ENCODE results near the gene WWP2.

WWP2 gene

GRCh38 chr16:69744363-69745231, 17.5 kb upstream of the WWP2 start:
- H3K27me3 ChIP-seq (replicated peaks), result no peaks in the 10 kb centered on the region
- H3K27ac ChIP-seq, result no peak overlapping the region
- TF ChIP-seq, protein P1, sequence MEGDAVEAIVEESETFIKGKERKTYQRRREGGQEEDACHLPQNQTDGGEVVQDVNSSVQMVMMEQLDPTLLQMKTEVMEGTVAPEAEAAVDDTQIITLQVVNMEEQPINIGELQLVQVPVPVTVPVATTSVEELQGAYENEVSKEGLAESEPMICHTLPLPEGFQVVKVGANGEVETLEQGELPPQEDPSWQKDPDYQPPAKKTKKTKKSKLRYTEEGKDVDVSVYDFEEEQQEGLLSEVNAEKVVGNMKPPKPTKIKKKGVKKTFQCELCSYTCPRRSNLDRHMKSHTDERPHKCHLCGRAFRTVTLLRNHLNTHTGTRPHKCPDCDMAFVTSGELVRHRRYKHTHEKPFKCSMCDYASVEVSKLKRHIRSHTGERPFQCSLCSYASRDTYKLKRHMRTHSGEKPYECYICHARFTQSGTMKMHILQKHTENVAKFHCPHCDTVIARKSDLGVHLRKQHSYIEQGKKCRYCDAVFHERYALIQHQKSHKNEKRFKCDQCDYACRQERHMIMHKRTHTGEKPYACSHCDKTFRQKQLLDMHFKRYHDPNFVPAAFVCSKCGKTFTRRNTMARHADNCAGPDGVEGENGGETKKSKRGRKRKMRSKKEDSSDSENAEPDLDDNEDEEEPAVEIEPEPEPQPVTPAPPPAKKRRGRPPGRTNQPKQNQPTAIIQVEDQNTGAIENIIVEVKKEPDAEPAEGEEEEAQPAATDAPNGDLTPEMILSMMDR (IDR thresholded peaks at IDR 0.05; ENCODE audit: low read depth, low read length, missing control alignments), result no peak
- no peak overlapping the region for H3K4me3 ChIP-seq (ENCODE audit: low read depth, low read length)
- in situ Hi-C loops (cut with HindIII; ENCODE audit: low pct_ligation_motif_present, low sequenced_read_pairs), result no loop called here
- peaks cover 90% of the 10 kb centered on the region for H3K36me3 ChIP-seq (replicated peaks)
- DNase-seq, result no peak

DNA sequence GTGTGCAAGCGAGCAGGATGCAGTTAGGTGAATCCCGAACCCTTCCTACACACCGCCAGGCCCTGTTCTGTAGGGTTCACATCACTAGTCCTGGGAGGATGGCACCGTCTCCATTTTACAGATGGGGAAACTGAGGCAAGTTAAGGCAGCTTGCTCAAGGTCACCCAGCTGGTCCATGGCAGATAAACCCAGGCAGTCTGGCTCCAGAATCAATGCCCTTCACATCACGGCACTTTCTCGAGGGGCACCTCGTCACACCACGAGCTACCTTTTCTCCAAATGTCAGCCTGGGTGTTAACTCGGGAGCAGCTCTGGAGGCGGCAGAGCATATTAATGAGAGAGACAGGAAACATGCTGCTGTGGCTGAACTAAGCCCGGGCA, 16.9 kb upstream of the WWP2 start:
- no peaks in the 10 kb centered on the region for H3K27me3 ChIP-seq (replicated peaks)
- no peak overlapping the region for H3K4me3 ChIP-seq (ENCODE audit: low read depth, low read length)
- DNase-seq, result no peak
- TF ChIP-seq, protein P1 (IDR thresholded peaks at IDR 0.05; ENCODE audit: low read depth, low read length, missing control alignments), result no peak
- H3K36me3 ChIP-seq (replicated peaks), result peaks cover 85% of the 10 kb centered on the region
- in situ Hi-C loops (cut with HindIII; ENCODE audit: low pct_ligation_motif_present, low sequenced_read_pairs), result no loop called here
- no peak overlapping the region for H3K27ac ChIP-seq

GRCh38 chr16:69745959-69746358, 16.2 kb upstream of the WWP2 start:
- TF ChIP-seq, protein P1 (IDR thresholded peaks at IDR 0.05; ENCODE audit: low read depth, low read length, missing control alignments), result no peak
- in situ Hi-C loops (cut with HindIII; ENCODE audit: low pct_ligation_motif_present, low sequenced_read_pairs), result no loop called here
- DNase-seq, result no peak
- Histone ChIP-seq H3K36me3 (replicated peaks) (peaks cover 92% of the 10 kb centered on the region), H3K27me3 (replicated peaks) (no peaks in the 10 kb centered on the region), H3K4me3 (ENCODE audit: low read depth, low read length) (no peak overlapping the region), H3K27ac (no peak overlapping the region)

DNA sequence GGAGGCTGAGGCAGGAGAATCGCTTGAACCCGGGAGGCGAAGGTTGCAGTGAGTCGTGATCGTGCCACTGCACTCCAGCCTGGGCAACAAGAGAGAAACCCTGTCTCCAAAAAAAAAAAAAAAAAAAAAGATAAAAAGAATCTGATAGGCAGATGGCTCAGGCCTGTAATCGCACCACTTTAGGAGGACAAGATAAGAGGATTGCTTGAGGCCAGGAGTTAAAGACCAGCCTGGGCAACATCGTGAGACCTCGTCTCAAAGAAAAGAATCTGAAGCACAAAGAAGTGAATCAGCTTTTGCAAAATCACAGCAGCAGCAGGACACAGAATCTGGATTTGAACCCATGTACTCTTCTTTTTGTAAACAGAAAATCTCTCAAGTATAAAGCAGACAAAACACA, 15.0 kb upstream of the WWP2 start:
- DNase-seq, result no peak
- no peaks in the 10 kb centered on the region for H3K27me3 ChIP-seq (replicated peaks)
- no peak overlapping the region for H3K27ac ChIP-seq
- H3K4me3 ChIP-seq (ENCODE audit: low read depth, low read length), result no peak overlapping the region
- TF ChIP-seq, protein P1 (IDR thresholded peaks at IDR 0.05; ENCODE audit: low read depth, low read length, missing control alignments), result no peak
- H3K36me3 ChIP-seq (replicated peaks), result peaks cover 88% of the 10 kb centered on the region
- in situ Hi-C loops (cut with HindIII; ENCODE audit: low pct_ligation_motif_present, low sequenced_read_pairs), result no loop called here

DNA sequence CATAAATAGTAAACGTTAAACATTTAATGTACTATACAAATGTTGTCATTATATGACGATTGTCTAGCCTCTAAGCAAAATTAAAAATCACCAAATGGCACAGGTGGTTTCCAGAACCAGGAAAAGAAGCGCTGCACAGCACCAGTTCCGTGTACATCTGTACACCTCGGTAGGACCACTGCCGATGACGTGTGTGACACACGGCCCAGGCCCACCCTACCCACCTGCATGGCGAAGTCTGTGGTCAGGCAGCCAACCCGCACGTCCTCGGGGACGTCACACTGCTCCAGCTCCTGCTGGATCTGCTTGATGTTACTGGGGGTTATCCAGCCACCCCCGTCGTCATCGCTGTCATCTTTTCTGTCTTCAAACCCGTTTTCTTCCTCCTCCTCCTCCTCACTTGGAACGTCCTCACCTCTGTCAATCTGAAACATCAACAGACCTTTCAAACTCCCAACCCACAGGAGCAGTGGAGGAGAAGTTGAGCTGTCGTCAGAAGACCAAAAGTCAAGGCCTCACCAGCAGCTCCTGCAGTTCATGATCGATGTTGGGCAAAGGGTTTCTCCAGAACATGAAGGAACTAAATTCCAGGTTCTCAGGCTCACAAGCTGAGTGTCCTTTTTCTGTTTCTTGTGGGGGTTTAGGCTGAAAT, 13.3 kb upstream of the WWP2 start:
- in situ Hi-C loops (cut with HindIII; ENCODE audit: low pct_ligation_motif_present, low sequenced_read_pairs), result no loop called here
- H3K27ac ChIP-seq, result no peak overlapping the region
- H3K4me3 ChIP-seq (ENCODE audit: low read depth, low read length), result no peak overlapping the region
- peaks cover 75% of the 10 kb centered on the region for H3K36me3 ChIP-seq (replicated peaks)
- TF ChIP-seq, protein P1 (IDR thresholded peaks at IDR 0.05; ENCODE audit: low read depth, low read length, missing control alignments), result no peak
- no peak for DNase-seq
- H3K27me3 ChIP-seq (replicated peaks), result no peaks in the 10 kb centered on the region
